K562 (cell line): Measurements from ENCODE around the gene HIPK1. TPM values are rescaled to one million over a fixed set of nuclear protein-coding genes. Genes with fewer than 3 reads are reported as not detected.

Experiments used
- BCL6 ChIP-seq: fragments of 250-450 bp; sonication (Bioruptor Pico); IDR thresholded peaks from 2 replicates; pipeline ENCODE4 v1.4.0; 2020
- BCLAF1 ChIP-seq, 2 experiments: fragments of 450-650 bp in 1 of 2; IDR thresholded peaks; 2 replicates each; pipeline ENCODE4 v1.6.1; 2011 to 2017; ENCODE audit warnings: low read depth in 2 of 2, antibody characterized with exemption in 1 of 2, borderline replicate concordance in 1 of 2, low read length in 1 of 2, mild to moderate bottlenecking in 1 of 2, mixed read lengths in 1 of 2; ENCODE audit not compliant: control insufficient read depth in 1 of 2
- GTF2F1 ChIP-seq: IDR thresholded peaks from 2 replicates; pipeline ENCODE4 v1.6.1; 2011; ENCODE audit warnings: low read depth, low read length, improper control_type of control experiment
- HMGN3 ChIP-seq: IDR thresholded peaks from 2 replicates; pipeline ENCODE4 v1.6.1; 2011; ENCODE audit warnings: borderline replicate concordance, low read depth, mild to moderate bottlenecking, mixed read lengths, low read length; ENCODE audit not compliant: insufficient read length; ENCODE audit errors: extremely low read depth
- KAT8 ChIP-seq: fragments of 450-650 bp; IDR thresholded peaks from 2 replicates; pipeline ENCODE4 v1.6.1; 2016; ENCODE audit warnings: low read depth, mild to moderate bottlenecking
- NFE2L1 ChIP-seq: fragments of 450-650 bp; IDR thresholded peaks from 2 replicates; pipeline ENCODE4 v1.6.1; 2016; ENCODE audit warnings: missing genetic modification characterization, low read depth, mild to moderate bottlenecking, missing compliant biosample characterization, moderate library complexity, borderline replicate concordance
- TFAP4 ChIP-seq: sonication (generic); formaldehyde crosslinking; IDR thresholded peaks from 2 replicates; pipeline ENCODE4 v1.8.0; 2022; ENCODE audit warnings: missing genetic modification reagents, mild to moderate bottlenecking, moderate library complexity, borderline replicate concordance
- ZNF253 ChIP-seq: fragments of 250-450 bp; sonication (Bioruptor Pico); conservative IDR thresholded peaks from 2 replicates; pipeline ENCODE4 v1.6.1; 2021; ENCODE audit warnings: mild to moderate bottlenecking
- polyA plus RNA-seq, 8 experiments: library from polyadenylated mRNA; depleted of rRNA in 4 of 8; stranded (reverse) in 5 of 8; unstranded in 3 of 8; fragments of >200 nt; fragmentation: Nextera tagmentation in 2 of 8; fragmentation: Illumina TruSeq in 1 of 8; extraction: Ambion mirVana in 2 of 8; extraction: Trizol in 1 of 8; gene quantifications; 2 replicates each; pipeline versions ENCODE4 v1.2.1 to v1.2.3, GENCODE V29; 2011 to 2014; ENCODE audit warnings: inconsistent platforms in 1 of 8, missing spikeins in 1 of 8
- total RNA-seq, 7 experiments: library from RNA; depleted of rRNA in 6 of 7; stranded (reverse); fragments of >200 nt in 6 of 7; fragmentation: Illumina TruSeq in 2 of 7; extraction: Trizol in 2 of 7; gene quantifications; 2 replicates each; pipeline versions ENCODE4 v1.2.1 to v1.2.3, GENCODE V29; 2011 to 2021; ENCODE audit warnings: low replicate concordance in 1 of 7

HIPK1 gene
- total and polyA plus RNA-seq, 9 of the 15 experiments (the other 6 are each of a cell fraction or from before 2014, with no cell fraction given), result 10.0 to 57.9 (median 29.6) TPM

DNA sequence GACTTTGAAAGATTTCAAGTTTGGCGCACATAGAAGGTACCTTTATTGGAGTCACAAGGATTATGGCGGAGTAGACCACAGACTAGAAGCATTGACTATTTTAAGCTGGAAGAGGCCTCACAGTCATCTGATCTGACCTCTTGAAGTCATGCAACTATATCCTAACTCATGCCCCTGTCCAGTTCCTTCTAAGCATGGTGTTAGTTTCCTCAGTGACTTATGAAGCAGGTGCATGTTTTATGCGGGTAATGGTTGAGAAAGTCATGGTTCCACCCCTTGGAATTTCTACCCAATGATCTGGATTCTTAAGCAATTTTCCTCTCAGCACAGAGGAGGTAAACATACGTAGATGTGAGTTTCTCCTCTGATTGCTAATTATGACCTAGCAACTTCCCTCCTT, 61.8 kb downstream of the HIPK1 start (continued):
- no peak for TF ChIP-seq BCL6 (CRISPR knock-in tag)
- no peak for TF ChIP-seq KAT8
- TF ChIP-seq BCLAF1 (IDR thresholded peaks at IDR 0.05; ENCODE audit: borderline replicate concordance in 1 of 2, control insufficient read depth in 1 of 2, low read depth in 2 of 2, low read length in 1 of 2), result no peak
- TF ChIP-seq TFAP4, result no peak
- no peak for TF ChIP-seq GTF2F1
- TF ChIP-seq NFE2L1 (tag), result no peak
- no peak for TF ChIP-seq ZNF253 (CRISPR knock-in tag)
- TF ChIP-seq HMGN3, result no peak
